Spleen (tissue), 11 donors: ENCODE data around the gene RSPH1. TPM values are rescaled to one million over a fixed set of nuclear protein-coding genes. Genes with fewer than 3 reads are reported as not detected.

Experiments
- DNase-seq: peaks from one replicate; pipeline ENCODE4 v3.0.0-alpha.2; 2020
- H3K27ac ChIP-seq, 8 donors: fragments of 200-600 bp; sonication (generic) in 7 of 8; 1 replicate in 4 of 8; 2 replicates in 4 of 8; pipeline versions ENCODE4 v1.5.0 to v1.8.0; 2016 to 2021; ENCODE audit warnings: inconsistent platforms in 4 of 8, mild to moderate bottlenecking in 4 of 8, moderate library complexity in 1 of 8
- H3K27me3 ChIP-seq, 7 donors: fragments of 200-600 bp; sonication (generic) in 6 of 7; replicated peaks in 1 of 7; 1 replicate in 4 of 7; 2 replicates in 3 of 7; pipeline versions ENCODE4 v1.5.0 to v1.8.0; 2016 to 2021; ENCODE audit warnings: inconsistent platforms in 3 of 7, mild to moderate bottlenecking in 1 of 7
- H3K36me3 ChIP-seq, 6 donors: fragments of 200-600 bp; sonication (generic) in 5 of 6; 1 replicate in 4 of 6; 2 replicates in 2 of 6; pipeline versions ENCODE4 v1.5.0 to v1.8.0; 2016 to 2021; ENCODE audit warnings: inconsistent platforms in 2 of 6
- H3K4me1 ChIP-seq, 6 donors: fragments of 200-600 bp; sonication (generic) in 5 of 6; 1 replicate in 3 of 6; 2 replicates in 3 of 6; pipeline versions ENCODE4 v1.5.0 to v1.8.0; 2016 to 2021; ENCODE audit warnings: inconsistent platforms in 3 of 6
- H3K4me3 ChIP-seq, 8 donors: fragments of 200-600 bp; sonication (generic) in 7 of 8; 1 replicate in 4 of 8; 2 replicates in 4 of 8; pipeline versions ENCODE4 v1.5.0 to v1.8.0; 2016 to 2021; ENCODE audit warnings: inconsistent platforms in 4 of 8, mild to moderate bottlenecking in 4 of 8, moderate library complexity in 2 of 8
- H3K9me3 ChIP-seq, 8 donors: fragments of 200-600 bp; sonication (generic) in 7 of 8; 1 replicate in 4 of 8; 2 replicates in 4 of 8; pipeline versions ENCODE4 v1.5.0 to v1.8.0; 2016 to 2021; ENCODE audit warnings: inconsistent platforms in 4 of 8
- POLR2A ChIP-seq, 3 donors: fragments of 450-650 bp; IDR thresholded peaks; one replicate each; pipeline ENCODE4 v1.5.1; 2017; ENCODE audit warnings: antibody characterized with exemption in 3 of 3, mild to moderate bottlenecking in 1 of 3
- POLR2AphosphoS5 ChIP-seq, 3 donors: sonication (generic); formaldehyde crosslinking; IDR thresholded peaks; one replicate each; pipeline ENCODE4 v1.5.1; 2017; ENCODE audit warnings: antibody characterized with exemption in 3 of 3
- WGBS, 5 donors: extraction: QIAGEN DNeasy Blood & Tissue Kit in 3 of 5; methylation state at CpG; one replicate each; pipeline versions ENCODE4 v1.1.5 to v1.1.7; 2013 to 2018; 5-methylcytosine and 5-hydroxymethylcytosine counted together
- intact Hi-C: fragments of 100-400 bp; cut with DNase I; formaldehyde crosslinking; loops from one replicate; pipeline ENCODE4 v1.15.0; 2023; ENCODE audit warnings: low total_unique reads
- polyA plus RNA-seq, 3 donors: library from polyadenylated mRNA; stranded (reverse); fragments of 200-250 nt; gene quantifications; one replicate each; pipeline ENCODE4 v1.2.1, GENCODE V29; 2013
- total RNA-seq, 7 donors: library from RNA; depleted of rRNA in 3 of 7; stranded (reverse); fragments of >200 nt in 3 of 7; fragmentation: NEBNext Ultra II Directional in 4 of 7; extraction: Animal tissue kit (Norgen Biotek cat#: 25700) in 4 of 7; gene quantifications; one replicate each; pipeline versions ENCODE4 v1.1.0 to v1.2.1, GENCODE V29; 2016 to 2021
- TF ChIP-seq, protein P1 (sequence below), 11 experiments: fragments of 200-600 bp in 7 of 11; fragments of 450-650 bp in 4 of 11; sonication (generic) in 4 of 11; IDR thresholded peaks in 8 of 11; conservative IDR thresholded peaks in 3 of 11; 1 replicate in 7 of 11; 2 replicates in 4 of 11; pipeline versions ENCODE4 v1.4.0 to v1.8.0; 2016 to 2021; ENCODE audit warnings: antibody characterized with exemption in 11 of 11, inconsistent platforms in 4 of 11, mild to moderate bottlenecking in 1 of 11
- donor health status: healthy with polysubstance abuse.
- donor health status: DM: no; HTN: no; CAD: no; lungs with moderate emphysema.
- donor health status: DM: no; HTN: no; CAD: no.
- donor health status: Bipolar disorder and iron deficiency.
- donor health status: healthy.
- donor health status: DM: no; HTN: no; CAD: no.
- donor health status: DM: yes; HTN: yes; CAD: no.

The RSPH1 gene
- total and polyA plus RNA-seq, 10 donors = 0.10 to 0.35 (median 0.26) TPM; not detected in 5

DNA sequence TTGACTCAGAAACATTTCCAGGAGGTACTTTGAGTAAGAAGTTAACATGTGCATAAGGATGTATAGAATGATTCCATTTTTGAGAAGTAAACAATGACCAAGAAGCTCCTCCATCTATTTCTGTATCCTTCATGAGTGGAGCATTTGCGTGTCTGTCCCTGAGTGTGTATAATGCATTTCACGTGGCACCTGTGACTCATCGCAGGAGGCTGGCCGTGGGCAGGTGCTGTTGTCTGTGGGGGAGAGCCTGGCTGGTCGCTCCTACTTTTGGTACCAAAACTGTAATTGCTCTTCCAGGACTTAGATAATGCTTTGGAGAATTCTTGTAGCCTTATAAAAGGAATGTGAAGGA, 34.1 kb upstream of the RSPH1 start:
- Histone ChIP-seq H3K4me3 (no peak overlapping the region), H3K9me3 (no peaks in the 10 kb centered on the region), H3K27ac (peak overlapping the region in 1 of 8 donors; percentile 13), H3K4me1 (peaks cover 36 to 91% (median 66%) of the 10 kb centered on the region in 6 donors), H3K36me3 (peaks cover 0 to 48% (median 2%) of the 10 kb centered on the region in 6 donors), H3K27me3 (no peaks in the 10 kb centered on the region)
- no peak for DNase-seq
- TF ChIP-seq POLR2AphosphoS5 (IDR thresholded peaks at IDR 0.05) (no peak), POLR2A (IDR thresholded peaks at IDR 0.05) (no peak)
- TF ChIP-seq, protein P1, sequence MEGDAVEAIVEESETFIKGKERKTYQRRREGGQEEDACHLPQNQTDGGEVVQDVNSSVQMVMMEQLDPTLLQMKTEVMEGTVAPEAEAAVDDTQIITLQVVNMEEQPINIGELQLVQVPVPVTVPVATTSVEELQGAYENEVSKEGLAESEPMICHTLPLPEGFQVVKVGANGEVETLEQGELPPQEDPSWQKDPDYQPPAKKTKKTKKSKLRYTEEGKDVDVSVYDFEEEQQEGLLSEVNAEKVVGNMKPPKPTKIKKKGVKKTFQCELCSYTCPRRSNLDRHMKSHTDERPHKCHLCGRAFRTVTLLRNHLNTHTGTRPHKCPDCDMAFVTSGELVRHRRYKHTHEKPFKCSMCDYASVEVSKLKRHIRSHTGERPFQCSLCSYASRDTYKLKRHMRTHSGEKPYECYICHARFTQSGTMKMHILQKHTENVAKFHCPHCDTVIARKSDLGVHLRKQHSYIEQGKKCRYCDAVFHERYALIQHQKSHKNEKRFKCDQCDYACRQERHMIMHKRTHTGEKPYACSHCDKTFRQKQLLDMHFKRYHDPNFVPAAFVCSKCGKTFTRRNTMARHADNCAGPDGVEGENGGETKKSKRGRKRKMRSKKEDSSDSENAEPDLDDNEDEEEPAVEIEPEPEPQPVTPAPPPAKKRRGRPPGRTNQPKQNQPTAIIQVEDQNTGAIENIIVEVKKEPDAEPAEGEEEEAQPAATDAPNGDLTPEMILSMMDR (IDR thresholded peaks at IDR 0.05 in 8 of 11, conservative IDR thresholded peaks at IDR 0.05 in 3 of 11) = no peak
- intact Hi-C loops = no loop called here
- WGBS, 5 donors = 82 to 91% (median 86%) methylated on average over 5 of the region's 5 CpGs

DNA sequence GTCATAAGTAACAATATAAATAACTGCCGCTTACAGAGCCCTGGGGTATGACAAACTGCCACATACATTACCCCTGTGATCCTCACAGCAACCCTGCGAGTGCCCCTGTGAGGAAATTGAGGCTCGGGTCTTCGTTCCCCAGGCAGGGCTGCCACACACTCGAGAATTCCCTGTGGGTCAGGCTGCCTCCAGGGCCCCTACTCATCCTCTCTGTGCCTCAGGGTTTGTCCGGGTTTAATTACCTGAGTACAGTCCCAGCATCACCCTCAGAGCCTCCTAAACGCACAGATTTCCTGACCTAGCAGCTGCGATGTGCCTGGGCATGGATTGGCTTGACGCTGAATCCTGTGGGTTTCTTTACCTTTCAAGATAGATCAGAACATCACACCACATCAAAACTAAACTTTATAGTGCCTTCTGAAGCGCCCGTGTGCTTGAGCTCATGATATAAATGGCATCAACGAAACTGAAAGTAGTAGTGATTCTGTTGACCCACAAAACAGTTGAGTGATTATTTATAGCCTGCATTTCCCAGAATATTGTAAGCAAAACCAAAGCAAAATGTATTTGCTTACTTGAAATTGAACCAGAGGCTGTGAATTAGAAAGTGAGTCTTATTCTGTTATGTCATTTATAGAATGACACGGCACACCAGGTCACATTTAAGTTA, 31.6 kb upstream of the RSPH1 start:
- Histone ChIP-seq H3K36me3 (peaks cover 0 to 57% (median 6%) of the 10 kb centered on the region in 6 donors), H3K27me3 (no peaks in the 10 kb centered on the region), H3K4me3 (peak overlapping the region in 3 of 8 donors; percentile 6 to 51 (median 11)), H3K27ac (peak overlapping the region; percentile 38 to 91 (median 83)), H3K4me1 (peaks cover 24 to 91% (median 53%) of the 10 kb centered on the region in 6 donors), H3K9me3 (no peaks in the 10 kb centered on the region)
- intact Hi-C loops = no loop called here
- no peak for DNase-seq
- WGBS, 5 donors = 22 to 44% (median 34%) methylated on average over 13 of the region's 13 CpGs
- TF ChIP-seq, protein P1 (IDR thresholded peaks at IDR 0.05 in 8 of 11, conservative IDR thresholded peaks at IDR 0.05 in 3 of 11) = no peak
- no peak for TF ChIP-seq POLR2AphosphoS5 (IDR thresholded peaks at IDR 0.05)
- no peak for TF ChIP-seq POLR2A (IDR thresholded peaks at IDR 0.05)

DNA sequence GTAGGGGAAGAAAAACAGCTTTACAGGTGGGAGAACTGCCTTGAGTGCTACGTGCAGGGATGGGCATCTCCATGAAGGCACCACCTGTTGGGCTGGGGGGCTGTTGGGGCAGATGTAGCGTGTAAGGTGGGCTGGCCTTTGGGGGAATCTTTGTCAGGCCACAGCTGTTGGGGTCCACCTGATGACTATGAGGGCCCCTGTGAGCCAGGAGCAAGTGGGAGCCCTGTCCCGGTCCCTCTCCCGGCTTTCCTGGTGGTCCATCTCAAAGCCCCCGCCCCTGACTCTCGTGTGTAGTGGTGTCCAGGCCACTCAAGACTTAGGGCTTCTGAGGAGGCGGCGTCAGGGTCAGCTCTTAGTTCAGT, 31.1 kb upstream of the RSPH1 start:
- H3K27ac ChIP-seq = peak overlapping the region; percentile 38 to 91 (median 83)
- peaks cover 0 to 62% (median 7%) of the 10 kb centered on the region in 6 donors for H3K36me3 ChIP-seq
- WGBS, 5 donors = 85 to 93% (median 88%) methylated on average over 8 of the region's 8 CpGs
- DNase-seq = no peak
- H3K27me3 ChIP-seq = no peaks in the 10 kb centered on the region
- no peak overlapping the region for H3K4me3 ChIP-seq
- no peaks in the 10 kb centered on the region for H3K9me3 ChIP-seq
- TF ChIP-seq, protein P1 (IDR thresholded peaks at IDR 0.05 in 8 of 11, conservative IDR thresholded peaks at IDR 0.05 in 3 of 11) = no peak
- intact Hi-C loops = no loop called here
- H3K4me1 ChIP-seq = peaks cover 21 to 88% (median 49%) of the 10 kb centered on the region in 6 donors

DNA sequence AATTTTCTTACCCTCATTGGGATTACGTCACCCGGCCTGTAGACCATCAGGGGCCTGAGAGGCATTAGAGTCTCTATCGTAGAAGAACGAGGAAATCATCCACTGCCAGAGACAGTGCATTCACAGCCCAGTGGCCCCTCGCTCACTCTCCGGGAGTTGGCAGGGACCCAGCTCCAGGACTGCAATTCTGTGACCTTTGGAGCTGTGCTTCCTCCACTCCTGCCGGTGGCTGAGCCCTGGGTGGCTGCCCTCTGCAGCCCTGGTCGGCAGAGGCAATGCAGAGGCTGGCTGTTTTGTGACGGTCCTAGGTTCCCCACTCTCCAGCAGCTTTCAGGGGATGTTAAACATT, 30.3 kb upstream of the RSPH1 start:
- no peak for DNase-seq
- Histone ChIP-seq H3K4me1 (peaks cover 21 to 90% (median 48%) of the 10 kb centered on the region in 6 donors), H3K27ac (peak overlapping the region in 5 of 8 donors; percentile 24 to 91 (median 84)), H3K27me3 (no peaks in the 10 kb centered on the region), H3K9me3 (no peaks in the 10 kb centered on the region), H3K36me3 (peaks cover 0 to 68% (median 11%) of the 10 kb centered on the region in 6 donors), H3K4me3 (no peak overlapping the region)
- intact Hi-C loops = no loop called here
- 45 to 70% (median 54%) methylated on average over 9 of the region's 9 CpGs for WGBS, 5 donors
- TF ChIP-seq POLR2AphosphoS5 (IDR thresholded peaks at IDR 0.05) (peak in 2 of 3 donors; percentile 56 to 67), POLR2A (IDR thresholded peaks at IDR 0.05) (no peak)
